GM21737 (cell line): ENCODE measurements around the gene CDT1.

Source experiments
- ATAC-seq: cut with Tn5 transposase; IDR thresholded peaks from one replicate; pipeline ENCODE4 v1.9.1; 2021; ENCODE audit warnings: mild to moderate bottlenecking, moderate library complexity; ENCODE audit not compliant: unreplicated experiment

CDT1 gene

DNA sequence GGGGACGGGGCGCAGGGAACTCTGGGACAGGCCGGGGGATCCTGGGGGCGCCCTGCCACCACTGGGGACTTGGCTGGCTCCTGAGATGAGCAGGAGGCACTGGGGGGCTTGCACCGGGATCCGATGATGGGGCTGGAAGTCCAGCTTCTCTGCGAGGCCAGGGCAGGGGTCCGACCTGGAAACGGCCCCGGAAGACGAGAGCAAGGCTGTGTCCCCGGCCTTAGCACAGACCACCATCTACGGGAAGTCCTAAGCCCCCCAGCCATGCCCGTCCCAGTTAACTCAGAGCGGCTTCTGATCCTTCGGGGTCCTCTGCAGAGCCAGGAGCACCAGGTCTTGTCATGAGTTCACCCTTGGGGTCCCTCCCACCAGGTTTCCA, 573 bp downstream of the CDT1 start:
- ATAC-seq: no peak

DNA sequence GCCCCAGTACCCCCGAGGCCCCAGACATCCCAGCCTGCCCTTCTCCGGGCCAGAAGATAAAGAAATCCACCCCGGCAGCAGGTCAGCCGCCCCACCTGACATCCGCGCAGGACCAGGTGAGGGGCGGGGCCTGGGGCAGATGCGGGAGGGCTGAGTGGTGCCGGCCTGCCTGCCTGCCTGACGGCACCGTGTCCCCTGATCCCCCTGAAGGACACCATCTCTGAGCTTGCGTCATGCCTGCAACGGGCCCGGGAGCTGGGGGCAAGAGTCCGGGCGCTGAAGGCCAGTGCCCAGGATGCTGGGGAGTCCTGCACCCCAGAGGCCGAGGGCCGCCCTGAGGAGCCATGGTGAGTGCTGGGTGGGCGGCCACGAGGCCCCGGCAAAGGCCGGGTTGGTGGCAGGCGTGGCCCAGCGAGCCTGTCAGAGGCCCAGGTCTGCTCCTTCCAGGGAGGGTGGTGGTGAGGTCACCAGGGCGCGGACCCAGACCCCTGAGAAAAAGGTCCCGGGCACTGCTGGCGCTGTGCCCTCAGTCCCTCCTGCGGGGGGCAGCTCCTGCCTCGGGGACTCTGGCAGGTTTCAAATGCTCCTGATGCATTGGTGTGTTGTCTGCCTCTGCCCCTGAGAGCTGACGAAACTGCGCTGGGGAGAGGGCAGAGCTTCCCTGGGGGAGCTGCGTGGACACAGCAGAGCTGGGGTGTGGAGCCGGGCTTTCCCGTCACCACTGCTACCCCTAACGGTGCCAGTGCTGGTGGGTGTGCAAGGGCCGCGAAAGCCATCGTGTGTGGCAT, 1.2 kb downstream of the CDT1 start:
- no peak for ATAC-seq

DNA sequence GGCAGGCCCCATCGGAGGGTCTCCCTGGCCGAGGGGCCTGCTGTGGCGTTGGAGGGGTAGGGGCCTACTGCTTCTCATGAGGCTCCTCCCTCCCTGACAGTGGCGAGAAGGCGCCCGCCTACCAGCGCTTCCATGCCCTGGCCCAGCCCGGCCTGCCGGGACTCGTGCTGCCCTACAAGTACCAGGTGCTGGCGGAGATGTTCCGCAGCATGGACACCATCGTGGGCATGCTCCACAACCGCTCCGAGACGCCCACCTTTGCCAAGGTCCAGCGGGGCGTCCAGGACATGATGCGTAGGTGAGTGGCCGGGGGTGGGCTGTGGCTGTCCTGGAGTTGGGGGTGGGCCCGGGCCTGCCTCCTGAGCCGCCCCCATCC, 1.7 kb downstream of the CDT1 start:
- ATAC-seq: no peak

DNA sequence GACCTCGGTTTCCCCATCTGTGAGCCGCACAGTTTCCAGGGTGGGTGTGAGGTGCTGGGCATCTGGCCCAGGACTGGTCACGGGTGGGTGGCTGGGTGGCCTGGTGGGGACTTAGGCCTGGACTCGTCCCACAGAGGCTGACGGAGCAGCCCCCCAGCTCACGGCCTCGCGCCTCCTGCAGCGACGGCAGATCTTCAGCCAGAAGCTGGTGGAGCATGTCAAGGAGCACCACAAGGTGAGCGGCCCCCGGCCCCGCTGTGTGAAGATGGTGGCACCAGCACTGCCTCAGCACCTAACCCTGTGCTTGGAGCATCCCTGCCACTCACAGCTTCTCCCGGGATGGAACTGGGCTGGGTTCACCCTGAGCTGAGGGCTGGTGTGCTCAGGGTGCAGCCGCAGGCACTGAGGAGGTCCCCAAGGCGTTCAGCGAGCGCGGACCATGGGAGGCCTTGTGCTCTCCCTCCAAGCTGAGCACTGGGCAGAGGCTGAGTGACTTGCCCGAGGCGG, 2.4 kb downstream of the CDT1 start:
- no peak for ATAC-seq

DNA sequence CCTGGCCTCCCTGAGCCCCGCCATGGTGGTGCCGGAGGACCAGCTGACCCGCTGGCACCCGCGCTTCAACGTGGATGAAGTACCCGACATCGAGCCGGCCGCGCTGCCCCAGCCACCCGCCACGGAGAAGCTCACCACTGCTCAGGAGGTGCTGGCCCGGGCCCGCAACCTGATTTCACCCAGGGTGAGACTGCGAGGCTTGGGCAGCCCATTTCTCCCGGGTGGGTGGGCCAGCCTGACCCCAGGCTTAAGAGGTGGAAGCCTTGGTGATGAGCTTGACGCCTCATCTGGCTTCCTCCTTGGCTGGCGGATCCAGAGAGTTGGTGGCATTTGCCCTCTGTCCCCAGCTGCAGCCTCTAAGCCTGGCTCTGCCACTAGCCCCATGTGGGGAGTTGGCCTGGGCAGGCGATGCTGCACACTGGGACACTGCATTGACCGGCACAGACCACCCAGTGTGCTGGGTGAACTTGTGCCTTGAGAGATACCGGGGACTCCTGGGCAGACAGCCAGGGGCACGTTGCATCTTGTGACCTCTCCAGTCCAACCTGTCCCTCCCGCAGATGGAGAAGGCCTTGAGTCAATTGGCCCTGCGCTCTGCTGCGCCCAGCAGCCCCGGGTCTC, 3.0 kb downstream of the CDT1 start:
- ATAC-seq: no peak

DNA sequence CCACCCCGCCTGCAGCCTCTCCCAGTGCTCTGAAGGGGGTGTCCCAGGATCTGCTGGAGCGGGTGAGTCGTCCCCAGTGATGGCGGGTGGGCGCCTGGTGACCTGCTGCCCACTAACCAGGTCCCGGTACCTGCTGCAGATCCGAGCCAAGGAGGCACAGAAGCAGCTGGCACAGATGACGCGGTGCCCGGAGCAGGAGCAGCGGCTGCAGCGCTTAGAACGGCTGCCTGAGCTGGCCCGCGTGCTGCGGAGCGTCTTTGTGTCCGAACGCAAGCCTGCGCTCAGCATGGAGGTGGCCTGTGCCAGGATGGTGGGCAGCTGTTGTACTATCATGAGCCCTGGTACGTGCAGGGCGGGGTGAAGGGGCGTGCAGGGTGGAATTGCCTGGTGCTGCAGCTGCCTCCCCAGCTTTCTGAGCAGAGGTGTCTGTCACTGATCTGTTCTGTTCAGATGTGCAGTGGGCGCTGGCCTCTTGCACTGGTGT, 3.6 kb downstream of the CDT1 start:
- ATAC-seq: no peak

DNA sequence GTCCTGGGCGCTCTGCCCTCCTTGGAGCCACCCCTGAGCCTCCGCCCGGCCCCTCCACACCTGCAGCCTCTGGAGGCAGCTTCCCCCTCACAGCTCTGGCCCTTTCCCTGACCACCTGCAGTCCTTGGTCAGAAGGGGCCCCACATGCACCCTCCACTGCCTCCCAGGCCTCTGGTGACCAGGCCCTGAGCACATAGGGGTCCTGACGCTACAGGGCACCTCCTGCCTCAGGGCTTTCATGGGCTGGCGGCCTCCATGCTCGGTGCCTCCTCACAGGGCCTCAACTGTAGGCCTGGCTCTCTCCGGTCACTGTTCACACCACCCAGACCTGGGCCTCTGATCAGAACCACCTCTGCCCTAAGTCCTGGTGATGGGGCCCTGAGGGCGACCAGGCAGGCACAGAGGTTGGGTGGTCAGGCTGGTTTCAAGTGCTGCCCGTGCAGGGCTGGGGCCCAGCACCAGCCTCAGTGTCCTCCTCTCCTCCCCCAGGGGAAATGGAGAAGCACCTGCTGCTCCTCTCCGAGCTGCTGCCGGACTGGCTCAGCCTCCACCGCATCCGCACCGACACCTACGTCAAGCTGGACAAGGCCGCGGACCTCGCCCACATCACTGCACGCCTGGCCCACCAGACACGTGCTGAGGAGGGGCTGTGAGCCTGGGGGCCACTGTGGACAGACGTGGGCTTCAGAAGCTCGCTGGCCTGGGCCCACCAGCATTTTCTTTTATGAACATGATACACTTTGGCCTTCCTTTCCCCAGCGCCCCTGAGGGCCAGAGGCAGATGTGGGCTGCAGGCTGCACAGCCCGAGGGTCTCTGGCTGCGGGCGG, 4.3 kb downstream of the CDT1 start:
- ATAC-seq: no peak

DNA sequence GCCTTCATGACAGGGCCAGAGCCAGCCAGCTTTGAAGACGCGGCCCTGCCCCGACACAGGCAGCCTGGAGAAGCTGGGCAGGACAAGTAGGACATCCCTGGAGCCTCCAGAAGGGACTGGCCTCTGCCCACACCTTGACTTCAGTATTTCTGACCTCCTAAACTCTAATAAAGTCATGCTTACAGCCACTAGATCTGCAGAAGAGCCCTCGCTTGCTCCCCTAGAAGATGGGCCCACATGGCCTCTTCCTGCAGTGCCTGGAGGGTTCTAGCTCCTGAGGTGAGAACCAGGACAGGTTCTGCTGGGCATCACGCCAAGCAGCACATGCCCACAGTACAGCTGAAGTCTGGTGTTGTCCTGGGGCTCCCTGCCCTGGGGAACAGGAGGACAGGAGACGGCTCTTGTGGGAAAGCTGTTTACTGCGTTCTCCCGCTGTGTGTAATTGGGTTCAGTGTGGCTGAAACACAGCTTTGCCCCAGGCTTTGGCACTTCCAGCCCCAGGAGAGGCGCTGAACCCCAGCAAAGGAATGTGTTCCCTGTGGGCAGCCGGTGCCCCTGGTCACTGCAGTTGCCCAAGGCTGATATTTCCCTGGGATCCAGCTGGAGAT, 5.6 kb downstream of the CDT1 start:
- no peak for ATAC-seq

DNA sequence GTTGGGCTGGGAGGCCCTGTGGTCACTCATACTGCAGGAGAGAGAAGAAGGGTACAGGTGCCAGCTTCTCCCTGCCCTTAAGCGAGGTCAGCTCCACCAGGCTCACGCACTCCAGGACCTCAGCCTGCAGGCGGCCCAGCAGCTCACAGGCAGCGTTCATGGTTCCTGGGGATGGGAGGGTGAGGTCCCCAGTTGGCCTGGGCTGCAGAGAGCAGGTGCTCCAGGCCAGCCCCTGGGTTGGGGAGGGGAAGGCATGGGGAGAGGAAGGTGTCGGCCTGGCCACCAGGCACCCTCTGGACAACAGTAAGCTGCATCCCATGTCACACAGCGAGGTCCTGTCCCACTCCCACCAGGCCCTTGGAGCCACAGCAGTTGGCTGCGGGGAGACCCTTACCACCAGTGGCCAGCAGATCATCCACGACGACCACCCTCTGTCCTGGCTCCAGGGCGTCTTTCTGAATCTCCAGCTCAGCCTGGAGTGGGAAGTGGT, 6.1 kb downstream of the CDT1 start:
- no peak for ATAC-seq

DNA sequence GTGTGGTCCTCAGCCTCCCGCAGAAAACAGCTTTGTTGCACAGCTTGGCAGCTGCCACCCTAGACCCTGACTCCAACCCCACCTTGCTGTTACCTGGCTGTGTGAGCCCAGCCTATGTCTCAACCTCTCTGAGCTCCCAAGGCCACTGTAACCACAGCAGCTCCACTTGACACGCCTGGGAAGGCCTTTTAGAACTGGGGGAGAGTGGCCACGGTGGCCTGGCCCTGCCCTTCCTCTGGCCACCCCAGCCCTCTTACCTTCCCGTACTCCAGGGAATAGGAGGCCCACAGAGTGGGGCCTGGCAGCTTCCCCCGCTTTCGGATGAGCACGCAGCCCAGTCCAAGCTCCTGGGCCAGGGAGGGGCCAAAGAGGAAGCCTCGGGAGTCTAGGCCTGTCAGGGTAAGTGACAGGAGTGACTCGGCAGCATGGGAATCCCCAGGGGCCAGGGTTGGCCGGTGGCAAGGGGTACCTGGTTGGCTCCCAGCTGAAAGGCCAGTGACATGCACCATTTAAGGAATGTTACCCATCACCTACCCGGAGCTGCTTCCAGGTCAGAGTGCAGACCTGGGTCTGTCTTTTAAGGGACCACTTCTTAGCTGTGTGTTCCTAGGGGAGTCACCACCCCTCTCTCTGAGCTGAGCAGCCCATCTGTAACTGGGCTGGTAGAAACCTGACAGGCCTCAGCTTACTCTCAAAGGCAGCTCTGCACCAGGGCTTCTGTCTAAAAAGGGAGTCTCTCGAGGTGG, 6.8 kb downstream of the CDT1 start:
- ATAC-seq: no peak

DNA sequence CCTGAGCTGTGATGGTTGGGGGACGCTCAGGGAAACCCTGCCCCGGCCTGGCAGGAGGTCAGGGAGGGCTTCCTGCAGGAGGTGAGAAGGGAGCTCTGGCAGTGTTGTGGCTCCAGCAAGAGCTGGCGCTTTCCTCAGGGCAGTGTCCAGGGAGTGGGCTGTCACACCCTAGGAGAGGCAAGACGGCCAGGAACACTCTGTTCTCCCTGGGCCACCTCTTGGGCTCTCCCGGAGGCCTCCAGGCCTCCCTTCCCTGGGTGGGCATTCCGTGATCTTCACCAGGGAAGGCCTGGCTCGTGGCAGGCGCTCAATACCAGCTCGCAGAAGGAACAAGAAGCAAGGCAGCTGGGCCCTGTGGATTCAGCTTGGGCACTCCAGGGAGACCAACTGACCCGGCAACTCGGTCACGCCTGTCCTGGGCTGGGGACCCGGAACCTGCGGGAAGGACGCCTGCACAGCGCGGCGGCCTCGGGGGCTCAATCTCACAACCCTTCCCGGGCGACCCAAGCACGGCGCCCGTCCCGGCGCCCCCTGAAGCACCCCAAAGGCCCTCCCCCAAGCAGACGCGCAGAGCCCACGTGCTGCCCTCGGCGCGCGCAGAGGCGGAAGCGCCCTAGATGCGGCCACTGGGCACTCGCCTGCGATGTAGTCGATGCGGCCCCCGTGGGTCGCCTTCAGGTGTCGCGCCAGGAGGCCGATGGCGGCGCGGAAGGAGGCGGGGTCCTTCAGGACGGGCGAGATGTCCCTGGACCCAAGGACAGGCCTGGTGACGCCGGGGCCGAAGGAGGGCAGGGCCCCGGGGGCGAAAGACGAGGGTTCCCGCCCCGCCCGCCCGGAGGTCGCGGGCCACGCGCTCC, 7.6 kb downstream of the CDT1 start:
- ATAC-seq: peak; percentile 40

DNA sequence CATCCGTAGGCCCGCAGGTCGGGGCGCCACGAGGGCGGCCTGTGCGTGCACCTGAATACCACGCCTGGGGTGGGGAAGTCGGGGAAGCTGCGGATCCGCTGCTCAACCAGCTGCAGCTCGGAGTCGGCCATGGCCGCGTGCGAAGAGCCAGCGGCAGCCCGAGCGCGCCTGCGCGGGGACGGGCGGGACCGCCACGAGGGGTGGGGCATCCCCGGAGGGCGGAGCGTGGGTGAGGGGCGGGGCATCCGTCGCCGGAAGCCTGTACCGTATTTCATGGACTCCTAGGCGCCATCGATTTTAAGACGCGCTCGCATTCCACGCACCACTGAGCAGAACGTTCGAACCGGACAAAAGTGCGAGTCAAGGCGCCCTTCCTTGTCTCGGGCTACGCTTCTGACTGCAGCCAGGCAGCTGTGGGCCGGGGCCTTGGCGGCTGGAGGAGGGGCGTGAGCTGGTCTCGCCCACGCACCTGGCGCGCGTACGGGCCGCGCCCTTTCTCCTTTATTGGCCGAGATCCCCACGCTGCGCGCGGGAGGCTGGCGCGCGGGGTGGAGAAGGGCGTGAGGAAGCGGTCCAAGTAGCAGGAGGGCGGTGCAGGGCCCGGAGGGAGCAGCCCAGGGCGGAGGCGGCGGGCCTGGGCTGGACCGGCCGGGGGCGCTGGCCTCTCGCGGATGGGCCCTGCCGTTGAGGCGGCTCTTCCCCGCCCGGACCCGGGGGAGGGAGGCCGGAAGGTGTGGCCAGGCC, 8.4 kb downstream of the CDT1 start, which contains the start of gene APRT:
TSS of gene APRT (minus strand) at position 160 of the 744 bp plus-strand sequence. CDS start at position 131, 29 bp downstream.
- peak; percentile 65 for ATAC-seq

DNA sequence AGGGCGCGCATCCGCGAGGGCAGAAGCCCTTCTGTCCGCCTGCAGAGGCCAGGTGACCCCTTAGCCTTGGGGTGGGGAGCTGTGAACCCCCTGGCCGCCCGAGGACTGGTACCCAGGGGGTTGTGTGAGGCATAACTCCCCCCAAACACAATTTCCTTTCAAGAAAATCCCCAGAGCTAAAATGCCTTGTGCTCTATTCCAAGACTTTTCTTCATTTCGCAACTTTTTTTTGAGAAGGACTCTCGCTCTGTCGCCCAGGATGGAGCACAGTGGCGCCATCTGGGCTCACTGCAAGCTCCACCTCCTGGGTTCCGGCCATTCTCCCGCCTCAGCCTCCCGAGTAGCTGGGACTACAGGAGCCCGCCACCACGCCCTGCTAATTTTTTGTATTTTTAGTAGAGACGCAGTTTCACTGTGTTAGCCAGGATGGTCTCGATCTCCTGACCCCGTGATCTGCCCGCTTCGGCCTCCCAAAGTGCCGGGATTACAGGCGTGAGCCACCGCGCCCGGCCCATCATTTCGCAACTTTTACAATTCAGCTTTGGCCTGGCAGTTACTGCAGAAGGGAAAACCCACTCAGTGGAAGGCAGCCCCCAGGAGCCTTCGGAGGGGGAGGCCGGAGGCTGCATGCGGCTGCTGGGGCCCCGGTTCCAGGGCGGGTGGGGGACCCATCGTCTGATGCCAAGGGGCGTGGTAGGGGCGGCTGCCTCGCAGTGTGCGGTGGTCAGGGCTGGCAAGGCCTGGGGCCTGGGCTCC, 9.1 kb downstream of the CDT1 start:
- ATAC-seq: no peak

DNA sequence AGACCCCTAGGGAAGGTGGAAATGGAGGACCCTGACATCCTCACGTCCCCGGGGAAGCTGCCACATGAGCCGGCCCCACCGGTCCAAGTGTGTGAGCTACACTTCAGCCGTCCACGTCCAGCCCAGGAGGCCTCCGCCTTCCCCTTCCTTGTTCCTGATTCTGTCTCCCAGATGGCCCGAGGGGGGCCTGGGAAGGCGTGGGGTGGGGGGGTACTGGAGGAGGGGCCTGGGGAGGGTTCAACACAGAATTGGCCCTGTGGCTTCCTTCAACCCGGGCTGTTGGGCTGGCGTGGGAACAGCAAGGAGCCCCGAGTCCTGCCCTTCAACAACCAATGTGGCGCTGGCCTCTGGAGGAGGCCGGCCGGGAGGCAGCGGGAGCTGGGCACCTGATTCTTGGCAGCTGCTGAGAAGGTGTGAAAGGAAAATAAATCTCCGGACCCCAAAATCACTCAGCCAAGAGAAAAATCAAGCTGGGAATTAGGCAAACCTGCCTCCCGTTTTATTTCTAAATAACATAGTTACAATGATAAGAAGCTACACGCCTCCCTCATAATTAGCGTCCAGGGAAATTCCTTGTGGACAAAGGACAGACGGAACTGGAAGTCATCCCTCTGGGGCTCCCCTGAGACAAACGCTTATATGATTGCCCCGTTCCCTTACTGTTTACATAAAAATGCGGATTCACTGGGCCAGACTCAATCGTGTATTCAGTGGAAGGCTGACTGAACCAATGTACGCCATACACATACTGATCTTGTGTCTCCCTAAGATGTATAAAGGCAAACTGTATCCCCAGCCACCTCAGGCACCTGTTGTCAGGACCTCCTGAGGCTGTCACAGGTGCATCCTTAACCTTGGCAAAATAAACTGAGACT, 9.9 kb downstream of the CDT1 start:
- ATAC-seq: no peak

DNA sequence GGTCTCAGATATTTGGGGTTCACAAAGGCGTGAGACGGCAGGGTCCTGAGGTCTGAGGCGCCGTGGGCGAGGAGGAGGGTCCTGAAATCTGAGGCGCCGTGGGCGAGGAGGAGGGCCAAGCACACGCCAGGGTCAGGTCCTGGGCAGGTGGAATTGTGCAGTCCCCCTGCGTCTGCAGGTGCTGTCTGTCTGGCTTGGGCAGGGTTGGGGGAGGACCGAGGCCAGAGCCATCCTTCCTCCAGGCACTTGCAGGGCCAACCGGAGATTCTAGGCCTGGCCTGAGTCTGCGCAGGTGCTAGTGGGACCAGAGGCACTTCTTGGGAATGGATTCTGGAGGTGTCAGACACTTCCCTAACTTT, 10.5 kb downstream of the CDT1 start:
- ATAC-seq: no peak

DNA sequence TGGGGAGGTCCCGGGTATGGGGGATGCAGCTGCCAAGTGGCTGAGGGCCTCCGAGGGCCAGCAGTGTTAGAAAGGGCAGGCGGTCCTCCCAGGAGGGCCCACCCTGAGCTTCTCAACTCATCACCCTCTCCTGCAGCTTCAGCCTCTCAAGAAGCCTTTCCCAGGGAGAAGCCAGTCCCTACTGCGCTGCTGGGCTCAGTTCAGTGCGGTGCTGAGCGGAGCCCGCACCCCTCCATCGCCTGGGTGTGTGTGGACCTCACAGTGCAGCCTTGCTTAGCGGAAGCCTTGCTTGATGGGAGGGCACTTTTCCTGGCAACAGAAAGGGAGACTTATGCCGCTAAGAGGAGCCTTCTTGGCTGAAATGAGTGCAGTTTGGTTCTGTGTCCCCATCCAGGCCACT, 11.6 kb downstream of the CDT1 start:
- ATAC-seq: no peak
